Measurements from ENCODE around the gene TUBB6. TPM values are rescaled to one million over a fixed set of nuclear protein-coding genes. Genes with fewer than 3 reads are reported as not detected.

The TUBB6 gene
- total and polyA plus RNA-seq, 2 donors (not counting 3 experiments of a cell fraction or from before 2014, with no cell fraction given) = 440 to 747 TPM

- H3K27me3 ChIP-seq (ENCODE audit: control insufficient read depth in 2 of 2, insufficient read depth in 2 of 2, low read length in 2 of 2) = no peaks in the 10 kb centered on the region
- H3K36me3 ChIP-seq (ENCODE audit: control insufficient read depth in 2 of 2, extremely low read depth in 1 of 2, insufficient read depth in 2 of 2, low read length in 2 of 2) = peaks cover 15 to 43% of the 10 kb centered on the region in 2 experiments
- no peak overlapping the region for H3K27ac ChIP-seq (ENCODE audit: insufficient read depth, low read depth, low read length)
- peaks cover 89% of the 10 kb centered on the region for H3K79me2 ChIP-seq (ENCODE audit: control insufficient read depth, insufficient read depth, low read length)
- H3K9ac ChIP-seq (replicated peaks; ENCODE audit: extremely low read depth, insufficient read depth, low read length) = no peak overlapping the region
- H2AFZ ChIP-seq (ENCODE audit: low read depth, low read length) = no peak overlapping the region
- H3K4me2 ChIP-seq (ENCODE audit: insufficient read depth, low read length) = no peak overlapping the region
- CTCF ChIA-PET = interaction anchor here (1.2 to 4.6 kb wide), 5 partner anchors 9 to 47 kb away, joined by 3 to 46 read pairs (median 7); no protein-coding TSS in a partner anchor
- intact Hi-C loops (cut with micrococcal nuclease) = no loop called here
- no peak for DNase-seq (ENCODE audit: low read depth, low spot score)
- dilution Hi-C loops (cut with MboI; ENCODE audit: extremely low pct_ligation_motif_present, low sequenced_read_pairs) = no loop called here
- H3K4me3 ChIP-seq (replicated peaks in 1 of 3; ENCODE audit: insufficient read depth in 1 of 3, low read depth in 1 of 3, low read length in 3 of 3) = no peak overlapping the region
- H3K9me1 ChIP-seq (replicated peaks; ENCODE audit: control insufficient read depth, extremely low read depth, insufficient read depth, low read length) = no peaks in the 10 kb centered on the region
- POLR2A ChIA-PET = interaction anchor here (1.0 to 1.8 kb wide), 2 partner anchors 11 to 36 kb away, joined by 3 to 4 read pairs; no protein-coding TSS in a partner anchor
- peaks cover 17% of the 10 kb centered on the region for H3K4me1 ChIP-seq (ENCODE audit: control insufficient read depth, extremely low read depth, insufficient read depth, low read length)
- FAIRE-seq = no peak
- no peaks in the 10 kb centered on the region for H3K9me3 ChIP-seq (replicated peaks; ENCODE audit: control insufficient read depth, insufficient read depth, low read length)
- peaks cover 10% of the 10 kb centered on the region for H4K20me1 ChIP-seq (replicated peaks; ENCODE audit: control insufficient read depth, extremely low read depth, insufficient read depth, low read length)
- TF ChIP-seq GATA2 (IDR thresholded peaks at IDR 0.05; ENCODE audit: insufficient read depth, insufficient read length, low read depth, low read length) = no peak
- no peak for TF ChIP-seq JUN (IDR thresholded peaks at IDR 0.05; ENCODE audit: borderline replicate concordance, insufficient read depth, insufficient read length, low read depth)
- no peak for TF ChIP-seq CTCF (IDR thresholded peaks at IDR 0.05; ENCODE audit: extremely low read depth in 1 of 2, insufficient read depth in 1 of 2, low read depth in 1 of 2, low read length in 2 of 2)
- peak; percentile 26 for TF ChIP-seq POLR2A (IDR thresholded peaks at IDR 0.05; ENCODE audit: low read depth, low read length)
- TF ChIP-seq FOS (IDR thresholded peaks at IDR 0.05; ENCODE audit: borderline replicate concordance, insufficient read depth, low read length) = no peak
- TF ChIP-seq POLR2AphosphoS5 (IDR thresholded peaks at IDR 0.05; ENCODE audit: insufficient read depth, low read depth, low read length) = no peak
- no TSS peak for BruUV-seq (replicated peaks)
Measured at GRCh38 chr18:12318857-12319256, 10.8 kb downstream of the TUBB6 start.

All from endothelial cell of umbilical vein (primary cell).